ENCODE data around the gene MLLT3.

Gene MLLT3

DNA sequence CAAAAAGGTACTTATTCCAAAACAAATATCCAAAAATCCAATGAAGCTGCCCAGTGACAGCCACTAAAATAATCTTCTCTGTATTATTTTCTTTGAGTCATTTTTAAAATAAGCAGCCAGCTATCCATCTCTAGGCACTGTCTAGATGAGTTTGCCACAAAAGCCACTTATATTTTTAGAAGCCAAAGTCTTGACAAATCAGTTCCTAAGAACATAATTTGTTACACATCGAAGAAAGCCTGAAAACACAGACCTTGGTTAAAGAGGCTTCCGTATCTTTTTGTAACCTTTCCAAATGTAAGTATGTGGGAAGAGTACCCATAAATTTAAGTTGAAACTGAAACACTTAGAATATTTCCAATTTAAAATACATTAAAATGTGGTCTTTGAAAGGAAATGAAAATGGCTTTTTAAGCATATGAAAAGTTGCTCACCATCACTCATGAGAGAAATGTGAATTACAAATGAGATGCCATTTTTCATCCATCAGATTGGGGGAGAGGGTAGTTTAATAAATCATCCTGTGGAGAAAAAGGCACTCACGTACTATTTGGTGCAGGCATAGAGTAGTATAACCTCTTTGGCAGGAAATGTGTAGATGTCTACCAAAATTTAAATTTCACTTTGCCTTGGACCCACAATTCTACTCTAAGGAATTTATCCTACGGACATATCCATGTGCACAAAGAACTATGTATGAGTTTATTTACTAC is 180.4 kb downstream of the MLLT3 start:
- no peaks in the 10 kb centered on the region for H3K27me3 ChIP-seq (ENCODE audit: insufficient read depth, low read length, poor library complexity, severe bottlenecking)
- peaks cover 40% of the 10 kb centered on the region for H3K4me1 ChIP-seq (ENCODE audit: insufficient read depth, low read length, poor library complexity, severe bottlenecking)
- peaks cover 13% of the 10 kb centered on the region; the same call in 1 of the 2 replicates for H3K36me3 ChIP-seq (ENCODE audit: insufficient read depth, low read length)
- H3K4me2 ChIP-seq (ENCODE audit: low read depth, low read length, poor library complexity, severe bottlenecking), result no peak overlapping the region
- H3K4me3 ChIP-seq (ENCODE audit: low read length, poor library complexity, severe bottlenecking), result no peak overlapping the region
- H2AFZ ChIP-seq (ENCODE audit: low read length), result no peak overlapping the region
- H3F3A ChIP-seq (ENCODE audit: low read depth), result no peaks in the 10 kb centered on the region
- TF ChIP-seq, protein P1, sequence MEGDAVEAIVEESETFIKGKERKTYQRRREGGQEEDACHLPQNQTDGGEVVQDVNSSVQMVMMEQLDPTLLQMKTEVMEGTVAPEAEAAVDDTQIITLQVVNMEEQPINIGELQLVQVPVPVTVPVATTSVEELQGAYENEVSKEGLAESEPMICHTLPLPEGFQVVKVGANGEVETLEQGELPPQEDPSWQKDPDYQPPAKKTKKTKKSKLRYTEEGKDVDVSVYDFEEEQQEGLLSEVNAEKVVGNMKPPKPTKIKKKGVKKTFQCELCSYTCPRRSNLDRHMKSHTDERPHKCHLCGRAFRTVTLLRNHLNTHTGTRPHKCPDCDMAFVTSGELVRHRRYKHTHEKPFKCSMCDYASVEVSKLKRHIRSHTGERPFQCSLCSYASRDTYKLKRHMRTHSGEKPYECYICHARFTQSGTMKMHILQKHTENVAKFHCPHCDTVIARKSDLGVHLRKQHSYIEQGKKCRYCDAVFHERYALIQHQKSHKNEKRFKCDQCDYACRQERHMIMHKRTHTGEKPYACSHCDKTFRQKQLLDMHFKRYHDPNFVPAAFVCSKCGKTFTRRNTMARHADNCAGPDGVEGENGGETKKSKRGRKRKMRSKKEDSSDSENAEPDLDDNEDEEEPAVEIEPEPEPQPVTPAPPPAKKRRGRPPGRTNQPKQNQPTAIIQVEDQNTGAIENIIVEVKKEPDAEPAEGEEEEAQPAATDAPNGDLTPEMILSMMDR (conservative IDR thresholded peaks at IDR 0.05; ENCODE audit: low read length), result no peak
- TF ChIP-seq EZH2phosphoT487 (IDR thresholded peaks at IDR 0.05; ENCODE audit: borderline replicate concordance), result no peak
- no peaks in the 10 kb centered on the region for H3K9me2 ChIP-seq (replicated peaks; ENCODE audit: low read depth, low read length)
- peaks cover 32% of the 10 kb centered on the region for H3K79me2 ChIP-seq (ENCODE audit: insufficient read depth, low read length)
- peaks cover 5% of the 10 kb centered on the region for H4K20me1 ChIP-seq (ENCODE audit: insufficient read depth, low read length, poor library complexity, severe bottlenecking)
- no peaks in the 10 kb centered on the region for H3K9me3 ChIP-seq (ENCODE audit: insufficient read depth, low read depth, low read length)
- H3K9ac ChIP-seq (ENCODE audit: low read depth, low read length, poor library complexity, severe bottlenecking), result no peak overlapping the region

DNA sequence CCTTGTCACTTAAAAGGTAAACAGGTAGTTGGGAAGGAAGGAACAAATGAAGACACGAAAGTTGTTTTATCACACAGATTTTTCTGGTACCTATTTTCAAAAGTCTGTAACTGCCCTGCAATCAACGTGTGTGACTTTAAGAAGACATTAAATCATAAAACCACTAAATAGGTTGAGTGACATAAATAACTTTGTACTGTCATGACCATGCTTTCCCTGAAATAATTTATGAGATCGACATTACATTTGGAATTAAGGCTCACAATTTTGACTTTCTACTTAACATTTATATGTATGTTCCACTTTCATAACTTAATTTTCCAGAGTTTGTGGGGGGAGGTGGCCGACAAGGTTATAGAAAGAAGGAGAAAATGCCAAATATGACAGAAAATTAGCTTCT is 181.1 kb downstream of the MLLT3 start:
- no peak overlapping the region for H3K9ac ChIP-seq (ENCODE audit: low read depth, low read length, poor library complexity, severe bottlenecking)
- peaks cover 36% of the 10 kb centered on the region for H3K79me2 ChIP-seq (ENCODE audit: insufficient read depth, low read length)
- no peak overlapping the region for H2AFZ ChIP-seq (ENCODE audit: low read length)
- no peaks in the 10 kb centered on the region for H3K9me3 ChIP-seq (ENCODE audit: insufficient read depth, low read depth, low read length)
- H3K36me3 ChIP-seq (ENCODE audit: insufficient read depth, low read length), result peaks cover 7% of the 10 kb centered on the region; the same call in 1 of the 2 replicates
- H3K4me1 ChIP-seq (ENCODE audit: insufficient read depth, low read length, poor library complexity, severe bottlenecking), result peaks cover 40% of the 10 kb centered on the region
- H3K27me3 ChIP-seq (ENCODE audit: insufficient read depth, low read length, poor library complexity, severe bottlenecking), result no peaks in the 10 kb centered on the region
- no peak overlapping the region for H3K4me2 ChIP-seq (ENCODE audit: low read depth, low read length, poor library complexity, severe bottlenecking)
- no peaks in the 10 kb centered on the region for H3K9me2 ChIP-seq (replicated peaks; ENCODE audit: low read depth, low read length)
- no peaks in the 10 kb centered on the region for H3F3A ChIP-seq (ENCODE audit: low read depth)
- no peak for TF ChIP-seq EZH2phosphoT487 (IDR thresholded peaks at IDR 0.05; ENCODE audit: borderline replicate concordance)
- TF ChIP-seq, protein P1 (conservative IDR thresholded peaks at IDR 0.05; ENCODE audit: low read length), result no peak
- no peak overlapping the region for H3K4me3 ChIP-seq (ENCODE audit: low read length, poor library complexity, severe bottlenecking)
- peaks cover 12% of the 10 kb centered on the region for H4K20me1 ChIP-seq (ENCODE audit: insufficient read depth, low read length, poor library complexity, severe bottlenecking)

DNA sequence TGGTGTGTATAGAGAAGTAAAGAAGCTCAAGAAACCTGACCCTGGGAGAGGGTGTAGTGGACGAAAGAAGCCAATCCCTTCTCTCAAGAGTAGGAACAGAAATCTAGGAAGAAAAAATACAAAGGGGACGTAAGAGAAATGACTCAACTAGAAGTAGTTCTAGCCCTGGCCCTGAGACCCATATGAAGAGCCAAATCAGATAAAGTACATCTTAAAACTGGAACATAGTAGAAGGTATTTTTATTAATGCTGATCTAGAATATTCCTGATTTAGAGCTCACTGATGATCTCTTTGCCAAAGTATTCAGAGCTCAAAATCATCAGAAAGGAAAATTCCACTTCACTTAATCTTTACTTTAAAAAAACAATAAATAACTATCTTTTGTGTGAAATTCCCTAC is 184.8 kb downstream of the MLLT3 start:
- no peak overlapping the region for H3K4me2 ChIP-seq (ENCODE audit: low read depth, low read length, poor library complexity, severe bottlenecking)
- H4K20me1 ChIP-seq (ENCODE audit: insufficient read depth, low read length, poor library complexity, severe bottlenecking), result peaks cover 12% of the 10 kb centered on the region
- H3K9me2 ChIP-seq (replicated peaks; ENCODE audit: low read depth, low read length), result no peaks in the 10 kb centered on the region
- peaks cover 33% of the 10 kb centered on the region for H3K79me2 ChIP-seq (ENCODE audit: insufficient read depth, low read length)
- no peak overlapping the region for H3K9ac ChIP-seq (ENCODE audit: low read depth, low read length, poor library complexity, severe bottlenecking)
- no peaks in the 10 kb centered on the region for H3F3A ChIP-seq (ENCODE audit: low read depth)
- H3K9me3 ChIP-seq (ENCODE audit: insufficient read depth, low read depth, low read length), result no peaks in the 10 kb centered on the region
- H3K4me1 ChIP-seq (ENCODE audit: insufficient read depth, low read length, poor library complexity, severe bottlenecking), result peaks cover 29% of the 10 kb centered on the region
- H3K36me3 ChIP-seq (ENCODE audit: insufficient read depth, low read length), result peaks cover 7% of the 10 kb centered on the region; the same call in 1 of the 2 replicates
- H2AFZ ChIP-seq (ENCODE audit: low read length), result no peak overlapping the region
- H3K27me3 ChIP-seq (ENCODE audit: insufficient read depth, low read length, poor library complexity, severe bottlenecking), result no peaks in the 10 kb centered on the region
- no peak overlapping the region for H3K4me3 ChIP-seq (ENCODE audit: low read length, poor library complexity, severe bottlenecking)
- TF ChIP-seq, protein P1 (conservative IDR thresholded peaks at IDR 0.05; ENCODE audit: low read length), result no peak
- no peak for TF ChIP-seq EZH2phosphoT487 (IDR thresholded peaks at IDR 0.05; ENCODE audit: borderline replicate concordance)

All from Loucy (cell line).